Posterior vena cava (tissue), 2 donors: ENCODE data around the gene LARP4B. TPM values are rescaled to one million over a fixed set of nuclear protein-coding genes. Genes with fewer than 3 reads are reported as not detected.

Experiments
- DNase-seq: peaks from one replicate; pipeline ENCODE4 v3.0.0-alpha.2; 2020; ENCODE audit warnings: low spot score
- intact Hi-C, 2 donors: fragments of 100-400 bp; cut with DNase I; formaldehyde crosslinking; loops; one replicate each; pipeline versions ENCODE4 v1.14.1 to v1.14.2; 2022 to 2023
- total RNA-seq, 2 donors: library from RNA; stranded (reverse); fragmentation: NEBNext Ultra II Directional; extraction: Animal tissue kit (Norgen Biotek cat#: 25700); gene quantifications; one replicate each; pipeline ENCODE4 v1.2.1, GENCODE V29; 2021
- donor health status: DM: yes; HTN: yes; CAD: no.
- donor health status: DM: yes; HTN: yes; CAD: no.

Gene LARP4B
- total RNA-seq, 2 donors from 2014 or later: 49.6 to 57.8 TPM

GRCh38 chr10:802506-802905, 129.0 kb downstream of the LARP4B start:
- peak; percentile 55 for DNase-seq
- intact Hi-C loops: loop anchor here in 1 of 2 donors (10.0 kb wide), 1 partner anchor 218 kb away; no protein-coding TSS in a partner anchor

- DNase-seq: no peak
- intact Hi-C loops: no loop called here
Measured at GRCh38 chr10:797179-797578, 134.3 kb downstream of the LARP4B start.

- DNase-seq: no peak
- intact Hi-C loops: no loop called here
Measured at GRCh38 chr10:796233-796632, 135.3 kb downstream of the LARP4B start.

- intact Hi-C loops: no loop called here
- DNase-seq: peak; percentile 62
Measured at GRCh38 chr10:794382-794956, 137.0 kb downstream of the LARP4B start.

- intact Hi-C loops: no loop called here
- no peak for DNase-seq
Measured at GRCh38 chr10:792792-793100, 138.8 kb downstream of the LARP4B start.

GRCh38 chr10:792083-792791, 139.3 kb downstream of the LARP4B start:
- peak; percentile 67 for DNase-seq
- intact Hi-C loops: no loop called here

- intact Hi-C loops: no loop called here
Measured at GRCh38 chr10:791639-792038, 139.9 kb downstream of the LARP4B start.

GRCh38 chr10:790821-791551, 140.5 kb downstream of the LARP4B start:
- peak; percentile 62 for DNase-seq

More at GRCh38 chr10:791639-792038, 139.9 kb downstream of the LARP4B start:
- DNase-seq: peak; percentile 44

GRCh38 chr10:789831-790701, 141.4 kb downstream of the LARP4B start:
- peak; percentile 76 for DNase-seq
- intact Hi-C loops: loop anchor here in 1 of 2 donors (10.0 kb wide), 3 partner anchors 125 to 355 kb away; no protein-coding TSS in a partner anchor

More at GRCh38 chr10:790821-791551, 140.5 kb downstream of the LARP4B start:
- intact Hi-C loops: no loop called here

- DNase-seq: peak; percentile 93
- intact Hi-C loops: loop anchor here in 1 of 2 donors (10.0 kb wide), 3 partner anchors 124 to 354 kb away; no protein-coding TSS in a partner anchor
Measured at GRCh38 chr10:788796-789748, 142.4 kb downstream of the LARP4B start.

- intact Hi-C loops: loop anchor here in 1 of 2 donors (10.0 kb wide), 3 partner anchors 123 to 353 kb away; no protein-coding TSS in a partner anchor
- peak; percentile 79 for DNase-seq
Measured at GRCh38 chr10:787933-788651, 143.4 kb downstream of the LARP4B start.

- DNase-seq: peak; percentile 77
- intact Hi-C loops: loop anchor here in 1 of 2 donors (10.0 kb wide), 3 partner anchors 122 to 352 kb away; no protein-coding TSS in a partner anchor
Measured at GRCh38 chr10:786633-787474, 144.7 kb downstream of the LARP4B start.

GRCh38 chr10:785861-786214, 145.7 kb downstream of the LARP4B start:
- no peak for DNase-seq
- intact Hi-C loops: loop anchor here in 1 of 2 donors (10.0 kb wide), 3 partner anchors 121 to 351 kb away; no protein-coding TSS in a partner anchor

- intact Hi-C loops: loop anchor here in 1 of 2 donors (10.0 kb wide), 3 partner anchors 120 to 350 kb away; no protein-coding TSS in a partner anchor
- DNase-seq: peak; percentile 77
Measured at GRCh38 chr10:785089-785860, 146.2 kb downstream of the LARP4B start.

- peak; percentile 94 for DNase-seq
- intact Hi-C loops: loop anchor here in 1 of 2 donors (10.0 kb wide), 3 partner anchors 120 to 350 kb away; no protein-coding TSS in a partner anchor
Measured at GRCh38 chr10:784403-785088, 147.0 kb downstream of the LARP4B start.
